Stimulated activated CD4-positive, alpha-beta T cell treated with anti-CD3 and anti-CD28 coated beads, Interleukin-4, amount 100 ng/mL, for 1 hour (primary cell): ENCODE data around the gene CABP1.
"Not testable (repeated sequence)": the region's sequence is repeated elsewhere in the genome, so short reads cannot be mapped to it uniquely, and the experiment has no call there.

ENCODE experiments used
- DNase-seq: peaks from one replicate; pipeline ENCODE4 v3.0.0-alpha.2; 2020

The CABP1 gene

DNA sequence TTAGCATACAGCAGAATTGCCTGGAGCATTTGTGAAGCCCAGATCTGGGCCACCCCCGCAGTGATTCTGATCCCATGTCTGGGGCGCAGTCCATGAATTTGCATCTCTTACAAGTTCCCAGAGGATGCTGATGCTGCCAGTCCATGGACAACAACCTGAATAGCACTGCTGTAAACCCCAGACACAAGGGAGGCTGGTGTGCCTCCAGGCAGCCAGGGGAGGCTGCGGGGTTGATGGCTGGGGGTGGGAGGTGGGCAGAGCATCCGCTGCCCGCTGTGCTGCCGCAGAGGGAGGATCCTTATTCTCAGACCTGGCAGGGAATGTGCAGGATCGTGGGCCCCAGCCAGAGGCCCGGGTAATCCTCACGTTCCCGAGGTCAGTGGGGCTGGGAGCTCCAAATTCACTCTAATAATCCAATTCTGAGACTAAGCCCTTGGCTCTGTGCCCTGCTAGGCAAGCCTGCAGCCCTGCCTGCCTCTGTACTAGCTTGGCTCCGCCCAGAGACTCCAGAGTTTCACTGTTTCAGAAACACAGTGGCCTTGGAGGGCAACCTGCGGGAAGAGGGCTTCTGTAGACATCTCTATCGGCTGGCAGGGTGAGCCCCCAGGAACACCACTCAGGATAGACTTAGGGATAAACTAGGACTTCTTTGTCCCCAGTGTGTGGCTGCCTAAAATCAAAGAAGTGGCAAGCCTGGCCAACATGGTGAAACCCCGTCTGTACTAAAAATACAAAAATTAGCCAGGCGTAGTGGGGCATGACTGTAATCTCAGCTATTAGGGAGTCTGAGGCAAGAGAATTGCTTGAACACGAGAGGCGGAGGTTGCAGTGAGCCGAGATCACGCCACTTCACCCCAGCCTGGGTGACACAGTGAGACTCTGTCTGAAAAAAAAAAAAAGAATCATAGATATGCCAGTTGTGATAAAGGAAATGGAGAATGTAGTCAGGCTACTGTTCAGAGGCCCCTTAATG is 28.7 kb downstream of the CABP1 start:
- no peak for DNase-seq

DNA sequence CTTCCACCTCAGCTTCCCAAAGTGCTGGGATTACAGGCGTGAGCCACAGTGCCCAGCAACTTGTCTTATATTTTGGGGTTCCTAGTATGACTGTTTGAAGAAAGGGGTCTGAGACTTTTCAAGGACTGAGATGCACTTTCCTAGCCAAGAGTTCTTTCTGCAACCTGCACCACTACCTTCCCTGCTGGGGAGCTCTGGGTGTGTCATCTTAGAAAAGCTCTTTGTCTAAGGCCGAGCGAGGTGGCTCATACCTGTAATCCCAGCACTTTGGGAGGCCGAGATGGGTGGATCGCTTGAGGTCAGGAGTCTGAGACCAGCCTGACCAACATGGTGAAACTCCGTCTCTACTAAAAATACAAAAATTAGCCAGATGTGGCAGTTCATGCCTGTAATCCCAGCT is 29.8 kb downstream of the CABP1 start:
- not testable (repeated sequence) for DNase-seq

DNA sequence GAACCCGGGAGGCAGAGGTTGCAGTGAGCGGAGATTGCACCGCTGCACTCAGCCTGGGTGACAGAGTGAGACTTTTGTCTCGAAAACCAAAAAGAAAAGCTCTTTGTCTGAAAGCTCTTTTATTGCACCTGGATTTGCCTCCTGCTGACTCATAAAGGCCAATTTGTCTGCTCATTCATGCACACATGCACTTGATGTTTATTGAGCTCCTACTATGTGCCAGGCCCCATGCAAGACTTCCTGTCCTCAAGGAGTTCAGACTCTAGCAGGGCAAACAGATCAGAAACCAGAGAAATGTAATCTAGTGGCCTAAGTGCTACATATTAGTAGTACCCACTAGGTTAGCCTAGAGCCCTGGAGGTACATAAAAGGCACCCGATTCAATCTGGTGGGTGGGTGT is 30.2 kb downstream of the CABP1 start:
- no peak for DNase-seq

DNA sequence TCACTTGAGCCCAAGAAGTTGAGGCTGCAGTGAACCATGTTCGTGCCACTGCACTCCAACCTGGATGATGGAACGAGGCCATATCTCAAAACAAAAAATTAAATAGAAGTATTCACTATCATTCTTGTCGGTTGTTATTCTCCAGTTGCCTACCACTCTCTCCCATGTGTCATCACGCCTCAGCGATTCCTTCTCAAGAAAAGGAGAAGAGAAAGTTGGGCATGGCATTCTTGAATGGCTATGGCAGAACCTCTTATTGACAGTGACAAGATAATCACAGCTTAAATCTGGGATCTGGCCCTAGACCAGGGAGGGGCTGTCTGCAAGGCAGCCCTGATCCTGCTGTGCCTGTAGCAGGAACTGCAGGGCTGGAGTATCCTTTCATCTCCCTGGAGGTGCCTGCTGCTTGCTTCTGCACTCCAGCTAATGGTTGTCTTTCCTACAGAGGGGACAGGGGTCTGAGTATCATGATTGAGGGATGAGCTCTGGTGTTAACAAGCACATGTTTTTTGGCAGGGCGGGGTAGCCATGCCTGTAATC is 33.7 kb downstream of the CABP1 start:
- DNase-seq = no peak

DNA sequence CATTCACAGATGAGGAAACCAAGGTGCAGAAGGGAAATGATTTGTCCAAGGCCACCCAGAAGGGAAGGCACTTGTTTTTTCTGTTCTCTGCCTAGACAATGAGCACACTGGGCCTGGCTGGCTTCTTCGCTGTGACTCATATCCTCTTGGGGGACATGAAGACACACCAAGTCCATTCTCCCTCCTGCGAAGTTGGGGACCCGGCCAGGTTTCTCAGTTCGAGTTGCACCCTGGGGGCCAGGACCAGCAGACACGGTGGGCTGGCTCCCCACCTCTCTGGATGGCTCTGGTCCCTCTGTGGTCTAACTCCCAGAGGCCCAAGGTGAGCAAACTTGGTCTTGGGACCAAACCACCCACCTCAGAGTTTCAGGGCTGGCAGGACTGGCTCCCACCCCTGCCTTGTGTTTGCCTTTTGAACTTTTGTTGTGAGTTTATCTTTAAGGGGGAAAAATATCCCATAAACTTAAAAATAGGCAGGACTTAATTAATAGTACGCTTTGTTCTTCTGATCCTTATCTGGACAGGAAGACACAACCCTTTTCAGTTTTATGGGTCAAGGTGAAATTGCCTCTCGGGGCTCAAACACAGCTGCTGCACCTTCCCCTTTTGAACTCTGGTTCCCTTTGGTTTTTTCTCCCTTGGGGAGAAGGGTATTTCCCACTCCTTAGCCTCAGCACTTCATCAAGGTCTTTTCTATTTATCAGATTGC is 37.5 kb downstream of the CABP1 start:
- no peak for DNase-seq

DNA sequence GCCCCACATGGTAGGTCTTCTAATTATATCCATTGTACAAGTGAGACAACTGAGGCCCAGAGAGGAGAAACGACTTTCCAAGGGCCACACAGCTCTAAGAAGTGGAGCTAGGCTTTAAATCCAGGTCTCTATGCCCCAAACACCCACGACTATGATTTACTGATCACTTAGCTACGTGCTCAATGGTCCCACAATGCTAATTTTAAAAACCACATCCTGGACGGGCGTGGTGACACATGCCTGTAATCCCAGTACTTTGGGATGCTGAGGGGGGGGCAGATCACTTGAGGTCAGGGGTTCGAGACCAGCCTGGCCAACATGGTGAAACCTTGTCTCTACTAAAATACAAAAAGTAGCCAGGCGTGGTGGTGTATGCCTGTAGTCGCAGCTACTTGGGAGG is 38.1 kb downstream of the CABP1 start:
- no peak for DNase-seq

DNA sequence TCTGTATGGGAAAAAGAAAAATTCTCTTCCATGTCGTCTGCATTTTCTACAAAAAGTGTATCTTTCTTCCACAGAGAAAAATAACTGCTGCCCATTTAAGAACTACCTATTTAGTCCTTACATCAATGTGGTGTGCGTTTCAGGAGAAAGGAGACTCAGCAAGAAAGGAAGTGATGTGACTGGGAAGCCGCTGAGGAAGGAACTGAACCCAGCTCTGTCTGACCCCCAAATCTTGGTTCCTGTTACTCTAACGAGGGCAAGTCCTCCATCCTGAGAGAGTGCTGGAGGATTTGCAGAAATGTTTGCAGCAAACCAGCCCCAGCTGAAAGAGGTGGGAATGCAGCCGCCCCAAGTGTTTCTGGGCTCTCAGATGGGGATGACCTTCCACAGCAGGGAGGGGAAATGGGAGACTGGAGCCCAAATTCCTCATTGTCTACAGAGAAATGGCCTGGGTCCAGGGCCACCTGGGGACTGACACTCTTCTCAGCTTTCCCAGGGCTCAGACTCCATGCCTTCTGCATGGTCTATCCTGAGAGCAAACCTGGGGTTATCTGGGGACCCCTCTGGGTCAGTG is 39.8 kb downstream of the CABP1 start:
- no peak for DNase-seq

DNA sequence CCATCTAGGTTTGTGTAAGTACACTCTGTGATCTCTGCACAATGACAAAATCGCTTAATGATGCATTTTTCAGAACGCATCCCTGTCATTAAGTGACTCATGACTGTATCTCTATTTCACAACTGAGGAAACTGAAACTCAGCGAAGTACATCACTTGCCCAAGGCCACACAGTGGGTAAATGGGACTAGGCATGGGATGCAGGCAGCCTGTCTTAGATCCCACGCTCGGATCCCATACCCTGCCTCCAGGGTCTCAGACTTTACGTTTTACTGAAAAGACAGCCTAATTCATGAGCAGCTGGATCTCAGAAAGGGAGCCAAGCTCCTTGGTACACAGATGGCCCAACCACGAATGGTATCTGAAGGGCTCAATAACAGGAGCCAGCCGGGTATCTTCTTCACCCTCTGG is 44.1 kb downstream of the CABP1 start:
- DNase-seq = no peak

DNA sequence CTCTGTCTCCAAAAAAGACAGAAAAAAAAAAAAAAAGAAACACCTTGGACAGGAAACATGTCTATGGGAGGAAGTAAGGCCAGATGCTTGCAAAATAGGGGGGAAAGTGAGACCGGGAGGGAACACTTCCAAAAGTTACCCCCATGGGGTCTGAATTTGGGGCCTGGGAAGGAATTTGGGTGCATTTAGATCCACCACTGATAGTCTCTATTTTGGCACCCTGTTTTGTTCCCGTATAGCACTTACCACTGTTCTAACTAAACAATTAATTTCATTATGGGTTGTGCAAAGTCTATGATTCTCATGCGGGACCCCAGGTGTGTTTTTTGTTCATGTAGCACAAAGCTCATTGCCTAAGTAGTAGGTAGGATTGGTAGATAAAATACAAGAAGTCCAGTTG is 45.1 kb downstream of the CABP1 start:
- DNase-seq = no peak

DNA sequence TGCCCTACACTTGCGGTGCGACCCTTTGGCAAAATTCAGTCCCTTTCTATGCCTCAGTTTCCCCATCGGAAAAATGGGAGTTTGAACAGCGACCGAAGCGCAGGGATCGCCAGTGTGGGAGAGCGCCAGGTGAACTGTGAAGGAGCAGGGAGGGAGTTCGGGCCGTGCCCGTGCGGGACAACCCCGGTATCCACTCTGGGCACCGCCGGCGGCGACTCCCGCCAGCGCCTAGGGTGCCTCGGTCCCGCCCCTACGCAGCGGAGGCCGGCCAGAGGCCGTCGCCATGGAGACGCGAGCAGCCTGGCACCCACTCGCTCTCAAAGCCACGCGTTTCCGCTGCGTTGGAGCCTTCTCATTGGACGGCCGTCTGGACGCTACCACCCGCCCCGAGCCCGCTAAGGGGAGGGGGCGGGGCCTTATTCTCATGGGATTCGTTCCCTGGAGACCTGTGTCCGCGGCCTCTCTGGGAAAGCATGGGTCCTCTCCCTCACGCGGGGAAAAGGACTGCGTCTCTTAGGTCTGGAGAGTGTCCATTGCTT is 45.8 kb downstream of the CABP1 start:
- DNase-seq = peak; percentile 96

DNA sequence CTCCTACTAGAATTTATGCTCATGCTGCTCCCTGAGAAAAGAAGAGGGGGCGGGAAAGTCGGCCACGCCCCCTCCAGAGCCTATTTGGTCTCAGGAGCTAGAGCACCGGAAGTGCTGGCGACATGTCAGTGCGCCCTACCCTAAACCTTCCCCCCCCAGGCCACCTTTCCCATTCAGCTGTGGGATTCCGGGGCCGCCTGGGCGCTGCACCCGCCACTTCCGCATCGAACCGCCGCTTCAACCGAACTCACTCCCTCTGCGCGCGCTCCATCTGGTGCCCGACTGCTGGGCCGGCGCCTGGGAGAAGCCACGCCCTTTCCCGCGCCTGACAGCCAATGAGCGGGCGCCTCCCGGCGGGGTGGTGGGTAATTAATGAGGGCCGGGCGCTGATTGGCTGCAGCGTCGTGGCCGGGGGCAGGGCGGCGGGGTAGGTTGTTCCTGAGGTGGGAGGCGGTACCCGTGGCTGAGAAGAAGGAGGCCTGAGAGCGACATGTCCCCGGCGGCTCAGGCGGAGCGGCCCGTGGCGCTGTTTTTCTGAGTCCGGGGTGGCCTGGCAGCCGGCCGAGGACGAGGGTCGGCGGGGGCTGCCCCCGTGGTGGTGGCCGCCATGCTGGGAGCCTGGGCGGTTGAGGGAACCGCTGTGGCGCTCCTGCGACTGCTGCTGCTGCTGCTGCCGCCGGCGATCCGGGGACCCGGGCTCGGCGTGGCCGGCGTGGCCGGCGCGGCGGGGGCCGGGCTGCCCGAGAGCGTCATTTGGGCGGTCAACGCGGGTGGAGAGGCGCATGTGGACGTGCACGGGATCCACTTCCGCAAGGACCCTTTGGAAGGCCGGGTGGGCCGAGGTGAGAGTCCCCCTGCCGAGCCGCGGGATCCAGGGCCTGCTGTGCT is 46.5 kb downstream of the CABP1 start, which contains the start of gene MLEC:
Gene MLEC, plus strand, starts transcription at position 460 of the 888 bp plus-strand sequence. Its CDS starts 148 bp downstream, at position 608.
- peak; percentile 99 for DNase-seq

DNA sequence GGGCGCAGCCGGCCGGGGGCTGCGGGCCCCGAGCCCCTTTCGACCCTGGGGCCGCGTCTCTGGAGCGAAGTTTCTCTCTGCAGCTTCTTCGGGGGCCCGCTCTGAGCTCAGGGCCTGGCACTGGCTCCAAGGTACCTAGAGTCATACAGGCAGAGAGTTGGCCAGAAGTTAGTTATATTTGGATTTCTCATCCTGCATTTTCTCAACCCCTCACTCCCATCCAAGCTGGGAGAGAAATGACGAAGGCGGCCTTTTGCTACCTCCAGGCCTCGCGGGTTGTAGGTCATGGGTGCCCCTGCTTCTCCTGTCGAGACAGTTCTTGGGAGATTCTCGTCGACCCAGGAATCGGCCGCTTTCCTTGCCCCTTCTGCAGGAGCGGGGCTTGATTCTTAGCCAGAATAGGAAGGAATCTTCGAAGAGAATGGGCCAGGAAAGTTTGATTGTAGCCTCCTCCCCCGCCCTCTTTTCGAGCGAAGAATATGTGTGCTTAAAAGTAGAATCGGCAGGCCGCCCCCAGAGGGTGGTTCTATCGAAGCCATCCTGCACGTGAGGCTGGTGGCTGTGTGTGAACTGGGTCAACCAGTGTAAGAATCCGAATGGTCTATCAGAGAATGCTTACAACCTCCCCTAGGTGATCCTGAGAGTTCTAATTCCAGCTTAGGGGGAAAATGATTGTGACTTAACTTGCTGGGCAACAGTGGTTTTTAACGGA is 47.3 kb downstream of the CABP1 start:
- DNase-seq = peak; percentile 49

DNA sequence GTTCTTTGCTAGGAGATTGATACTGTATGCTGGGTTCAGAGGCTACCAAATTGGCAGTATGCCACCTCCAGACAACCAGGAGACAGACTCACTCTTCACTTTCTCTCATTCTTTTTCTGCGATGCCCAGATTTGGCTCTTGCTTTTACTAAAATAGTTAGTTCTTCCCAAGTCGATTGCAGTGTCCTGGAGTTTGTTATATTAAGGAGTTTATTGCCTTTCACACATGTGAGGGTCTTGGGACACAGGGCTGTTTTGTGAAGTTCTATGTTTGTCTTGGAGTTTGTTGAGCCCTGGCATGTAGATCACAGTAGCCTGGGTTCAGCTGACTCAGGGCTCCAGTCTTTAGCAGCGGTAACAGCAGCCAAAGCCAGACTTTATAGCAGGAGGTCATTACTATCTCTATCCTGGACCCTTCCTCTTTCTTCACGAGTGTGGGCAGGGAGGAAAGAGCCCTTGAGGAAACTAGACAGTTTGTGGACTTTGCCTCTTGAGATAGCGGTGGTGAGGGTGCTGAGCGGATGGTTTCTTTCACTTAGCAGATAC is 48.2 kb downstream of the CABP1 start:
- no peak for DNase-seq

DNA sequence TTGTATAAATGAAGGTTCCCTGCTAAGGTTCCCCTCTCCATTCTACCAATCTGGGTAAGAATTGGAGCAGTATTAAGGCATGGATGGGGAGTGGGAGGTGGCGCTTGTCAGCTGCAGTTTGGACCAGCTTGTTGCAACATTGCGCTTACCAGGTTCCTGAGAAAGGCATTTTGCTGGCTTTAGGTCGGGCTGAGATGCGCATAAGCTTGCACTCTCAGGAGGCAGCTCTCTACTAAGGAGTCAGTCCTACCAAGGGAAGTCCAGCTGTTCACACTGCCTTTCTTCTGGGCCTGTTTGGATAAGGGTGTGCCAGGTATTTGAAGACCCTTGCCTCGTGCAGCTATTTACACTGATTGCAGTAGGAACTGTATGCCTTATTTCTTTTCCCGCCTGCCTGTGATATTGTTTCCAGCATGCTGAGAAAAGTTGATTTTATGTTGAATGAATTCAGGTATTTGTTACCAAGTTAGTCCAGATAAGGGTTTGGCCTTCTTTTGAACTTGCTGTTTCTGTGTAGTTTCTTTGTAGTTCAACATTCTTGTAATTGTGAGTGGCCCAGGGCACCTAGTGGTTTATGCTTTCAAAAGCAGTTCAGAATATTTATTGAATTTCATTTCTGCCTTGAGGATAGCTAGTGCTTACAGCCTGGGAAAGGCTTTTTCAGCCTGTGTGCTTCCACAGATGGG is 49.1 kb downstream of the CABP1 start:
- DNase-seq = no peak

DNA sequence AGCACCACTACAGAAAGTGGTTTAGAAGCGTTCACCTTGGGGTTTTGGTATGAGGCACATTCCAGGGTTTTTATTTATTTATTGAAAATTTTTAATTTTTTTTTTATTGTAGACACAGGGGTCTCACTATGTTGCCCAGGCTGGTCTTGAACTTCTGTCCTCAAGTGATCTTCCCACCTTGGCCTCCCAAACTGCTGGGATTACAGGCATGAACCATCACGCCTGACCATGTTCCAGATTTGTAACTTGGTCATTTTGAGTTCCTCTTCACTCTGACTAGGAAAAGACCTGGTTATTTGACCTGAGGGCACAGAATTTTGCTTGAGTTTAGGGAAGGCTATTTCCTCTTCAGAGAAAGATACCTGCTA is 49.6 kb downstream of the CABP1 start:
- no peak for DNase-seq

DNA sequence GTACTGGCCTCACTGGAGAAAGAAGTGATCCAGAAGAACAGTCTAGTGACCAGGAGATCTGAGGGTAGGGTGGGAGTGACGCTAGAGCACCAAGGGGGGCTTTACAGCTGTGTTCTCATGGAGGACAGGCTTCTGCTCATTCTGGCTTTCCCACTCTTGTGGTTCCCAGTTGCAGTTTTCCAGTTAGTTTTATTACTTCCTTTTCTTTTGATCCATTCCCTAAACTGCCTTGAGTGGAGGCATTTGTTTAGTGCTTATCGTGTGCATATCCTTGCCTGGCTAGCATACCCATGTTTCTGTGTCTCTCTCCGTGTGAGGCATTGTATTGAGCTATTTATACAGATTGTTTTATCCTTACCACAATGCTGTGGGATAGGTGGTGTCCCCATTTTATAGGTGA is 50.6 kb downstream of the CABP1 start:
- no peak for DNase-seq

DNA sequence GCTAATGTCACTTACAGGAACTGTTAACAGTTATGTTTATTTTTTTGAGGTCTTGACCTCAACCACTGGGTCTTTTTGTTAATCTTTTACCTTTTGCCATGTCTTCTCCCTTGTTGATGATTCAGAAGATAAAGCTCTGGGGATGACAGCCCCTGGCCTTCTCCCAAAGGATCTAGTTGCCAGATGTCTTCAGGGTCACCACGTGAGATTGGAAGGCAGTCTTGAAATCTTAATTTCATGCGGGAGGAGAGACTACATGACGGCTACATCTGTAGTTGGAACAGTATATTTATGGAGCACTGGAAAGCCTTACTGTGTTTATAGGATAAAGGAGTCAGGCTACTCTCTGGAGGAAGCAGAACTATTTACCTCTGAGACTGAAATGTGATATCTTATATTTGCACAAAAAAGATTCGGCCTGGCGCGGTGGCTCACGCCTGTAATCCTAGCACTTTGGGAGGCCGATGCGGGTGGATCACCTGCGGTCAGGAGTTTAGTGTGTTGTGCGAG is 52.2 kb downstream of the CABP1 start:
- DNase-seq = no peak

DNA sequence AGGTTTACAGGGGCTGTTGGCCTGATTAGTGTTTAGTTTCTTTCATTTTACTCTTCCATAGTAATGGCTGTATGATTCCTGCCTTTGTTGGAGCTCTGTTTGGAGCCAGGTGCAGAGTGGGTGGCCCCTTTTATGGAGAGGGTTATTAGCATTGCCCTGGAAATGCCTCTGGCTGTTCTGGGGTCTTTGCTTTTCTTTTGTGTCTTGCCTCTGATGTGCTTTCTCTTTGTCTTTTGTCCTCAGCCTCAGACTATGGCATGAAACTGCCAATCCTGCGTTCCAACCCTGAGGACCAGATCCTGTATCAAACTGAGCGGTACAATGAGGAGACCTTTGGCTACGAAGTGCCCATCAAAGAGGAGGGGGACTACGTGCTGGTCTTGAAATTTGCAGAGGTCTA is 53.4 kb downstream of the CABP1 start:
- DNase-seq = no peak

DNA sequence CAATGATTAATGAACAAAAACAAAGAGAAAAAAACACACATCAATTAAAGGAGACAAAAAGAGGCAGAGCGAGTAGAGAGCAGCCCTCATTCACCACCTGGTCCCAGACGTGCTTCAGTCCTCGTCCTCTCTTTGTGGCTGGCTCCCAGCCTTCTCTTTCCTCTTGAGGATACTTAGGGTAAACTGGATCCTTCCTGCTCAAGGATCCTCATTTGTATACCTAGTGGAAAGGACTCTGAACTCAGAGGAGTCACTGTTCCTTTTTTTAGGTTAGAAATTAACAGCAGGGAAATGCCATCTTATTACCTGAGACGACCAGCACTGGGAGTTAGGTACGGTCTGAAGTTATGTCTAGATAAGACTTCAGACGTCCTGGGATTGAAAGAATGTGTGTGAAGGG is 56.2 kb downstream of the CABP1 start:
- no peak for DNase-seq

DNA sequence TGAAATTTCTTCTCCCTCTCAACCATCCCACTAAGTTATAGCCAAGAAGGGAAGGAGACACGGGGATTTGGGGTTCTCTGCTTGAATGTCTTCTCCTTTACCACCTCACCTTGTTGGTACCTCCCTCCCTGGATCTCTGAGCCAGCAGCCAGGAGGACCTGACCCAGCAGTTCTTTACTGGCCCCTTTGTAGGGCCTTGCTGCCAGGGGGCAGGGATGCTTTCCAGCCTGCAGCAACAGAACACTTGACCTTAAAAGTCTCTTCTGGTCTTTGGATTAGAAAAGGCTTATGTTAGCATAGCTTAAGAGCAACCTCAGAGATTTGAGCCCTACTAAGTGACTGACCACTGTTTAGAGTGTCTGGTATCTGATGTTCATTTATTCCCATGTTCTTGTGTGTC is 56.9 kb downstream of the CABP1 start:
- DNase-seq = no peak
